ENCODE results near the gene NAPG. TPM values are rescaled to one million over a fixed set of nuclear protein-coding genes. Genes with fewer than 3 reads are reported as not detected.

NAPG gene
- total and polyA plus RNA-seq, 3 experiments from 2014 or later, result 10.1 to 29.6 (median 27.5) TPM

DNA sequence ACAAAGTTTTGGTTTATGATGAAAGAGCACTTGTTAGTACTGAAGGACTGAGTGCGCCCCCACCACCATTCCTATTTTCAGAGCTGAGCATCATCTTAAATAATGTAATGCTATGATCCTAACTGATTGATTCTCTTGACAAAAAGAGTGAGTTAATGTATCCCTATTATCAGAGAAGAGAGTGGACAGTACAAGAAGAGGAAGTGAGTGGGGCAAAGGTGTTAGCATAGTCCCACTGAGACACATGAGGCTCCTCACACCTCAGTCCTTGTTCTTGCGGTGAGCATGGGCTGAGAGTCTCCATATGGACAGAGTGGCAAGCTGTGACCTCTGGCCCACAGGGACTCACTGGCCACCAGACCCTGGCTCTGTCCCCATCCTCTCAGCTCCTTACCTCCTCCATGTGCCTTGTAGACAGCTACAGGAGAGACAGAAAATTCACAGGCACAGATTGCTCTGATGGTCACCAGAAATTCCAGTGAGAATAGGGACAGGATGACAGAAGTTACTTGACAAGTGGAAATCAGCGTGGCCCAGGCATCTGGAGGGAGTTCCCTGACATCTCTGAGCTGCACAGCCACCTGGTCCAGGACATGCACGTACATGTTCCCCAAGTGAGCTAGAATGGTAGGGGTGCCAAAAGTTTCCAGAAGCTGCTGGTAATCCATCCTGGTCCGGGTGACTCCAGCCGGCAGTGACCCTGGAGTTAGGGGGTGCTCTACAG lies 32.6 kb downstream of the NAPG start:
- peaks cover 3% of the 10 kb centered on the region for H3K4me1 ChIP-seq (ENCODE audit: insufficient read depth, low read length)
- Mint-ChIP-seq H3K36me3 (peaks cover 0 to 41% (median 20%) of the 10 kb centered on the region in 3 donors), H3K9me3 (no peaks in the 10 kb centered on the region), H3K4me1 (peaks cover 12 to 16% (median 13%) of the 10 kb centered on the region in 3 donors), H3K4me3 (peak overlapping the region in 1 of 7 donors; percentile 18), H3K27me3 (no peaks in the 10 kb centered on the region), H3K27ac (peak overlapping the region in 4 of 8 donors; percentile 2 to 66 (median 34))
- ChIA-PET CTCF (interaction anchor here (1.1 to 2.7 kb wide), 2 partner anchors 15 to 23 kb away, joined by 4 to 9 read pairs; no protein-coding TSS in a partner anchor), POLR2A (no interaction called here)
- no peaks in the 10 kb centered on the region for H3K27me3 ChIP-seq (ENCODE audit: insufficient read depth, low read length, poor library complexity, severe bottlenecking)
- peaks cover 3% of the 10 kb centered on the region for H3K36me3 ChIP-seq (ENCODE audit: insufficient read depth, low read length)
- H3K9me3 ChIP-seq (ENCODE audit: low read length), result no peaks in the 10 kb centered on the region
- H3K27ac ChIP-seq (ENCODE audit: low read depth, low read length), result no peak overlapping the region
- DNase-seq, result no peak
- H3K4me3 ChIP-seq (ENCODE audit: low read length), result no peak overlapping the region

DNA sequence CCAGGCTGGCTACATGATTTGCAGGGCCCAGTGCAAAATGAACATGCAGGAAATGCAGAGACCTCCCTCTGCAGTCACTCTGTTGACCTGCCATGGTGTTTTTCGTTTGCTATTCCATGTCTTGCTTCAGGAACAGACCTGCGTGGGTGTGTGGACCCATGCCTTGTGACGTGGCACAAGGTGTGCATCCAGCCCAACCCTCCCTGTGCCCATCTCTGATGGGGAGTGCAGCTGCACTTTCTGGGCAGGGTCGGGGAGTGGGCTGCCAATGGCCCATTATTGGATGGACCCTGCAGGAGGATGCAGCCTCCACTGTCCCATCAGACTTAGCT lies 33.1 kb downstream of the NAPG start:
- Mint-ChIP-seq H3K9me3 (no peaks in the 10 kb centered on the region), H3K4me1 (peaks cover 12 to 16% (median 13%) of the 10 kb centered on the region in 3 donors), H3K27ac (no peak overlapping the region), H3K36me3 (peaks cover 0 to 35% (median 19%) of the 10 kb centered on the region in 3 donors), H3K27me3 (no peaks in the 10 kb centered on the region), H3K4me3 (no peak overlapping the region)
- H3K4me1 ChIP-seq (ENCODE audit: insufficient read depth, low read length), result peaks cover 3% of the 10 kb centered on the region
- no peaks in the 10 kb centered on the region for H3K27me3 ChIP-seq (ENCODE audit: insufficient read depth, low read length, poor library complexity, severe bottlenecking)
- POLR2A ChIA-PET, result no interaction called here
- no peak for DNase-seq
- no peaks in the 10 kb centered on the region for H3K36me3 ChIP-seq (ENCODE audit: insufficient read depth, low read length)
- CTCF ChIA-PET, result interaction anchor here (1.1 to 2.7 kb wide), 4 partner anchors 8 to 28 kb away, joined by 3 to 10 read pairs (median 6); no protein-coding TSS in a partner anchor
- no peaks in the 10 kb centered on the region for H3K9me3 ChIP-seq (ENCODE audit: low read length)
- no peak overlapping the region for H3K27ac ChIP-seq (ENCODE audit: low read depth, low read length)
- no peak overlapping the region for H3K4me3 ChIP-seq (ENCODE audit: low read length)

DNA sequence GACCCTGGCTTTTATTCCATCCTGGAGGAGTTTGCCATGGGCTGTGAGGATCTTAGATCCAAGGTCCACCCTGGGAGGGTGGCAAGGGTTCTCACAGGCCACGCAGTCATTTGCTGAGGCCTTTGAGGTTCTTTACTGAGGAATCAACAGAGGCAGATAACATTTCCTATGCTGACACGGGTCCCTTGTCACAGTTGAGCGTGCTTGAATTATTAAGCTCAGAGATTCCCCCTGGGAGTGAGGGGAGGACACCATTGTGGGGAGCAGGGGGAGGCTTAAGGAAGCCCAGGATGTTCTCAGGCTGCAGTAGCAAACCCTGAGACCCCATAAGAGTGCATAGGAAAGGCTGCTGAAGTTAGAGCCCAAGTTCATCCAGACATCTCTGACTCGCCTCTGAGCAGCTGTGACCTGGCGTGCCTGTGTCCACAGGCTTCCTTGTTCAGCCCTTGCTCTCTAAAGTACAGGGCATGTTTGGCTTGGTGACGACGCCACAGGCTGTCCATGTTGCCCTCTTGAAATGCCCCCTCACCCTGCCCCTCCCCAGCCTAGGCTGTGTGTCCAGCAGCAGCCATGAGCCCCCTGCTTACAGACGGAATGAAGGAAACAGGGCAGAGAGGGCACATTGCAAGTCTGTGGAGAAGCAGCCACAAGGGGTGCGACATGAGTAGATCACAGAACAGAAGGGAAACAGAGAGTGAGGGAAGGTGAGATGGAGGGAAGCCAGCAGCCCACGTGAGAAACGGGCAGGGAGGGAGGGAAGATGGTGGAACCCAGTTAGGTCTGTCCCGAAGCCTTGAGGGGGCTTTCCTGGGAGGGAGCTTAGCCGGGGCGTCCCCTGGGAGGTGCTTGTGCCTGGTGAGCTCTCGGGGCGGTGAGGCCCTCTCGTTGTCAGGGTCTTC lies 34.0 kb downstream of the NAPG start:
- Mint-ChIP-seq H3K9me3 (no peaks in the 10 kb centered on the region), H3K27me3 (no peaks in the 10 kb centered on the region), H3K4me3 (peak overlapping the region in 4 of 7 donors; percentile 15 to 50 (median 28)), H3K36me3 (peaks cover 0 to 27% (median 13%) of the 10 kb centered on the region in 3 donors), H3K4me1 (peaks cover 12 to 16% (median 13%) of the 10 kb centered on the region in 3 donors), H3K27ac (peak overlapping the region in 2 of 8 donors; percentile 34 to 52)
- H3K27me3 ChIP-seq (ENCODE audit: insufficient read depth, low read length, poor library complexity, severe bottlenecking), result no peaks in the 10 kb centered on the region
- H3K4me1 ChIP-seq (ENCODE audit: insufficient read depth, low read length), result peaks cover 3% of the 10 kb centered on the region
- CTCF ChIA-PET, result interaction anchor here (0.7 to 2.7 kb wide), 11 partner anchors 9 to 1761 kb away, joined by 3 to 14 read pairs (median 4); no protein-coding TSS in a partner anchor
- H3K9me3 ChIP-seq (ENCODE audit: low read length), result no peaks in the 10 kb centered on the region
- peak in 1 of 5 donors; percentile 12 for DNase-seq
- no peaks in the 10 kb centered on the region for H3K36me3 ChIP-seq (ENCODE audit: insufficient read depth, low read length)
- POLR2A ChIA-PET, result interaction anchor here (0.5 kb wide), 1 partner anchor 39 kb away, joined by 4 read pairs; no protein-coding TSS in a partner anchor
- no peak overlapping the region for H3K4me3 ChIP-seq (ENCODE audit: low read length)
- H3K27ac ChIP-seq (ENCODE audit: low read depth, low read length), result no peak overlapping the region

DNA sequence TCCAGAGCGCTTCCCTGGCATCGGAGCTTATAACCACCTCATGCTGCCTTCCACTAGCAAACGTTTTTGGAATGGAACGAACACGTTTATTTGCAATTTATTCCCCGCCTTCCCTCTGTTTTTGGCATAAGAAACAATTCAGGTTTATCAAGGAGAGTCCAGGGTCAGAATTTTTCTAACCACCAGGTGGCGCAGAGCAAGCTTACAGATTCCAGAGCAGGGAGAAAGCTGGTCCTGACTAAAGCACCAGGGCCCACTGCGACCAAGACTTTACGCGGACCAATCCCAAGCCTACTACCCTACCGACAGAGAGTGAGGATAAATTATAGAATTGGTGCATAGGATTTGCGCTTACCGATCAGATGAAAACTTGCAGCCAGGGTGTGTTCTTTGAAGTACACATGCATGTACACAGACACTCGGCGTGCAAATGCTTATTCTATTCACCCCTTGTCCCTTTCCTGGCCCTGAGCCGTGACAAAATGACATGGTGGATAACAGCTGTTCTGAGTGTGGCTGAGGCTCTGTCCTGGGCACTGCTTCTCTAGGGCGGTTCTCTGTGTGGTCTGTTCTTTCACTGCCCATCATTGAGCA lies 34.7 kb downstream of the NAPG start:
- Histone ChIP-seq H3K36me3 (ENCODE audit: insufficient read depth, low read length) (no peaks in the 10 kb centered on the region), H3K4me3 (ENCODE audit: low read length) (no peak overlapping the region), H3K9me3 (ENCODE audit: low read length) (no peaks in the 10 kb centered on the region), H3K4me1 (ENCODE audit: insufficient read depth, low read length) (peaks cover 3% of the 10 kb centered on the region), H3K27ac (ENCODE audit: low read depth, low read length) (no peak overlapping the region), H3K27me3 (ENCODE audit: insufficient read depth, low read length, poor library complexity, severe bottlenecking) (no peaks in the 10 kb centered on the region)
- Mint-ChIP-seq H3K4me1 (peaks cover 12 to 16% (median 13%) of the 10 kb centered on the region in 3 donors), H3K27me3 (no peaks in the 10 kb centered on the region), H3K9me3 (no peaks in the 10 kb centered on the region), H3K27ac (no peak overlapping the region), H3K36me3 (peaks cover 0 to 19% (median 9%) of the 10 kb centered on the region in 3 donors), H3K4me3 (peak overlapping the region in 1 of 7 donors; percentile 25)
- CTCF ChIA-PET, result interaction anchor here (0.7 to 2.7 kb wide), 9 partner anchors 10 to 1760 kb away, joined by 3 to 14 read pairs (median 5); no protein-coding TSS in a partner anchor
- POLR2A ChIA-PET, result no interaction called here
- peak; percentile 11 to 53 (median 17) for DNase-seq

DNA sequence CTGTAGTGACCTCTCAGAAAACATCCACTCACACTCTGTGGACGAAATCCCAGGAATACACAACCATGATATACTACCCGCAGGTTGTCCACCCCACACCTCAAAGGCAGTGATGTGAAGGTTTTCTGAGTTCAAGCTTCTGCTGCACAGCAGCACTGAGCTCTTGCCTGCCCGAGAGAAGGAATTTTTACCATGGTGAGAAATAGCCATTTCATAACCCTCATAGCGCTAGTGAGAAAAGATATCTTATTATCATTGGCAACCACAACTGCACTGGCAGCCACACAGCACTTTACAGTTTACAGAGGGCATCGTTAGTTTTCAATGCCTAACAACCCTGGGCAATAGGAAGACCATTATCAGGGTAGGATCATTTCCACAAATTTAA lies 36.9 kb downstream of the NAPG start:
- H3K27ac Mint-ChIP-seq, result peak overlapping the region in 1 of 8 donors; percentile 55
- H3K36me3 Mint-ChIP-seq, result peaks cover 0 to 4% (median 0%) of the 10 kb centered on the region in 3 donors
- H3K4me1 Mint-ChIP-seq, result peaks cover 13 to 16% (median 13%) of the 10 kb centered on the region in 3 donors
- Histone ChIP-seq H3K27ac (ENCODE audit: low read depth, low read length) (no peak overlapping the region), H3K4me1 (ENCODE audit: insufficient read depth, low read length) (peaks cover 3% of the 10 kb centered on the region), H3K9me3 (ENCODE audit: low read length) (no peaks in the 10 kb centered on the region), H3K36me3 (ENCODE audit: insufficient read depth, low read length) (no peaks in the 10 kb centered on the region), H3K4me3 (ENCODE audit: low read length) (no peak overlapping the region), H3K27me3 (ENCODE audit: insufficient read depth, low read length, poor library complexity, severe bottlenecking) (no peaks in the 10 kb centered on the region)
- ChIA-PET POLR2A (no interaction called here), CTCF (no interaction called here)
- no peak overlapping the region for H3K4me3 Mint-ChIP-seq
- DNase-seq, result no peak
- H3K27me3 Mint-ChIP-seq, result no peaks in the 10 kb centered on the region
- H3K9me3 Mint-ChIP-seq, result no peaks in the 10 kb centered on the region

DNA sequence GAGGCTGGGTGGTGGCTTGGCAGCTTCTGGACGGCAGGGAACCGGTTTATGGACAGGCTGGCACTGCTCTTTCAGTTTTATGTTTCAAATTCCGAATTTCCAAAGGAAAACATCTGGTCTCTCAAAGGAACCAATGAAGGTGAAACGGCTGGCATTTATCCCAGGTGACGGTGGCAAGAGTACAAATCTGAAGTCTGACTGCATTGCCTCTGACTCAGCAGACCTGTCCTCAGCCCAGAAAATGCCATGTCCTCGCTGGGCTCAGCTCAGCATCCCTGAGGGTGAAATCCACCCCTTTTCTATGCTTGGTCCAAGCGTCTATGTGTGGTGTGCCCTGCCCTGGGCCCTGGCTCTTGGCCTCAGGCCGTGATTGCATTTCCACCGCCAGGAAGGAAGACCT lies 38.1 kb downstream of the NAPG start:
- no peak for DNase-seq
- CTCF ChIA-PET, result no interaction called here
- no peak overlapping the region for H3K4me3 Mint-ChIP-seq
- H3K27me3 Mint-ChIP-seq, result no peaks in the 10 kb centered on the region
- H3K4me1 ChIP-seq (ENCODE audit: insufficient read depth, low read length), result peaks cover 3% of the 10 kb centered on the region
- no peaks in the 10 kb centered on the region for H3K9me3 Mint-ChIP-seq
- H3K36me3 Mint-ChIP-seq, result no peaks in the 10 kb centered on the region
- H3K9me3 ChIP-seq (ENCODE audit: low read length), result no peaks in the 10 kb centered on the region
- no peak overlapping the region for H3K4me3 ChIP-seq (ENCODE audit: low read length)
- H3K27ac Mint-ChIP-seq, result no peak overlapping the region
- H3K27ac ChIP-seq (ENCODE audit: low read depth, low read length), result no peak overlapping the region
- POLR2A ChIA-PET, result no interaction called here
- peaks cover 10 to 13% (median 10%) of the 10 kb centered on the region in 3 donors for H3K4me1 Mint-ChIP-seq
- H3K27me3 ChIP-seq (ENCODE audit: insufficient read depth, low read length, poor library complexity, severe bottlenecking), result no peaks in the 10 kb centered on the region
- H3K36me3 ChIP-seq (ENCODE audit: insufficient read depth, low read length), result no peaks in the 10 kb centered on the region

DNA sequence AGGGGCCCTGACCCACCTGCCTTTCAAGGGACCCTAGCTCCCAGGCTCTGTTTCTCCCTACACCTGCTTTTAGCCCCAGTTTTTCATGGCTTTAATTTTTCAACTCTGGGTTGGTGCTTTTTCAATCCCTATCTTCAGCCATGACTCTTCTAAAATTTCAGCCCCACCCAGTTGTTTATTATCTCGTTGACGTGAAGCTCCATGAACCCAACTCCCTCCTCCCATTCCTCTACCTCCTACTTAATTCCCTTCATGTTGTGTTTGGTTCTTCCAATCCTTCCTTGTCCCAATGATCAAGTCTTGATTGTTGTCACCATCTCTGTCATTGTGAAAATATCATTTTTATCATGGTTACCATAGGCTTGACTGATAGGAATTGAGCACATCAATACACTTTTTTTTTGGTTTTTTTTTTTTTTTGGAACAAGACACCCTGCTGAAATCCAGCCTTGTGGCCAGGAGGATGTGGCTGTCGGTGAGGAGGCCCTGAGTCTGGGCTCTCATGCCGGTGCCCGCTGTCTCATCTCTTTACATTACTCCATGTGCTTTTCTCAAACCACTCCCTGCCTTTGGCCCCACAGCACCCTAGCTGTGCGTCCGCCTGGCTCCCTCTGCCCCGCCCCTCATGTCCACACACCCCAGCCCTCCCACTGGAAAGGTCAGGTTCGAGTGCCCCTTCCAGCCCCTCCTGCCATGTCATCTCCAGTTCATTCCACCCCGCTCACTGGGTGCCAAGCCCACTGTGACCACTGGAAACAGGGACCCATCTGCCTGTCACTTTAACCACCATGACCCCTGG lies 39.3 kb downstream of the NAPG start:
- DNase-seq, result no peak
- peaks cover 3% of the 10 kb centered on the region for H3K4me1 ChIP-seq (ENCODE audit: insufficient read depth, low read length)
- H3K4me3 ChIP-seq (ENCODE audit: low read length), result no peak overlapping the region
- H3K27ac Mint-ChIP-seq, result peak overlapping the region in 1 of 8 donors; percentile 59
- no peaks in the 10 kb centered on the region for H3K27me3 Mint-ChIP-seq
- no peaks in the 10 kb centered on the region for H3K9me3 ChIP-seq (ENCODE audit: low read length)
- POLR2A ChIA-PET, result no interaction called here
- H3K36me3 Mint-ChIP-seq, result no peaks in the 10 kb centered on the region
- no peaks in the 10 kb centered on the region for H3K36me3 ChIP-seq (ENCODE audit: insufficient read depth, low read length)
- no peak overlapping the region for H3K4me3 Mint-ChIP-seq
- H3K9me3 Mint-ChIP-seq, result peaks cover 0 to 2% (median 0%) of the 10 kb centered on the region in 5 donors
- H3K4me1 Mint-ChIP-seq, result peaks cover 5 to 8% (median 7%) of the 10 kb centered on the region in 3 donors
- no peaks in the 10 kb centered on the region for H3K27me3 ChIP-seq (ENCODE audit: insufficient read depth, low read length, poor library complexity, severe bottlenecking)
- H3K27ac ChIP-seq (ENCODE audit: low read depth, low read length), result no peak overlapping the region
- CTCF ChIA-PET, result no interaction called here

All from CD8-positive, alpha-beta memory T cell (primary cell).